ENCODE measurements around the gene GJA4. TPM values are rescaled to one million over a fixed set of nuclear protein-coding genes. Genes with fewer than 3 reads are reported as not detected.

The GJA4 gene
- total RNA-seq, 1 experiment from 2014 or later, result 1.4 TPM

GRCh38 chr1:34763142-34763781 lies 29.5 kb upstream of the GJA4 start:
- Histone ChIP-seq H4K20me1 (ENCODE audit: control insufficient read depth, insufficient read depth, insufficient read length) (no peaks in the 10 kb centered on the region), H2BK12ac (ENCODE audit: insufficient read length, low read depth, low read length) (no peak overlapping the region), H2BK5ac (ENCODE audit: insufficient read length, low read length) (no peak overlapping the region), H4K5ac (ENCODE audit: insufficient read length, low read depth, low read length) (no peak overlapping the region), H3K23ac (ENCODE audit: insufficient read length, low read depth, low read length) (no peak overlapping the region), H3T11ph (ENCODE audit: low read length) (no peak overlapping the region), H3K27me3 (ENCODE audit: insufficient read depth, low read length) (no peaks in the 10 kb centered on the region), H3K79me1 (ENCODE audit: insufficient read depth, low read depth, low read length, poor library complexity, severe bottlenecking) (no peaks in the 10 kb centered on the region), H3K4me1 (ENCODE audit: insufficient read depth, low read length) (peaks cover 6% of the 10 kb centered on the region; the same call in 1 of the 2 replicates), H3K56ac (ENCODE audit: insufficient read length, low read depth, low read length) (no peak overlapping the region), H2BK120ac (ENCODE audit: low read depth, low read length, poor library complexity, severe bottlenecking) (no peak overlapping the region), H3K27ac (ENCODE audit: insufficient read length, low read depth, low read length) (no peak overlapping the region), H2AK5ac (ENCODE audit: insufficient read length, low read length) (no peak overlapping the region), H3K14ac (ENCODE audit: insufficient read depth, low read length) (no peak overlapping the region), H3K4ac (ENCODE audit: low read depth, low read length) (no peak overlapping the region), H4K8ac (replicated peaks; ENCODE audit: insufficient read length, low read depth, low read length) (no peak overlapping the region), H2BK20ac (ENCODE audit: low read depth, low read length, poor library complexity, severe bottlenecking) (no peak overlapping the region), H3K9me3 (ENCODE audit: control insufficient read depth, low read depth, low read length) (no peaks in the 10 kb centered on the region), H4K91ac (ENCODE audit: insufficient read length, low read depth, low read length) (no peak overlapping the region), H2BK15ac (ENCODE audit: low read depth, low read length) (no peak overlapping the region), H3K9ac (ENCODE audit: extremely low read depth, insufficient read length, low read length) (no peak overlapping the region), H2AFZ (ENCODE audit: low read length) (no peak overlapping the region), H3K4me2 (ENCODE audit: insufficient read depth, insufficient read length, low read length) (no peak overlapping the region), H3K18ac (ENCODE audit: insufficient read length, low read depth, low read length) (no peak overlapping the region), H3K23me2 (ENCODE audit: insufficient read length, low read depth, low read length, poor library complexity, severe bottlenecking) (no peaks in the 10 kb centered on the region), H3K79me2 (ENCODE audit: insufficient read depth, low read length) (no peaks in the 10 kb centered on the region)
- TF ChIP-seq, protein P1, sequence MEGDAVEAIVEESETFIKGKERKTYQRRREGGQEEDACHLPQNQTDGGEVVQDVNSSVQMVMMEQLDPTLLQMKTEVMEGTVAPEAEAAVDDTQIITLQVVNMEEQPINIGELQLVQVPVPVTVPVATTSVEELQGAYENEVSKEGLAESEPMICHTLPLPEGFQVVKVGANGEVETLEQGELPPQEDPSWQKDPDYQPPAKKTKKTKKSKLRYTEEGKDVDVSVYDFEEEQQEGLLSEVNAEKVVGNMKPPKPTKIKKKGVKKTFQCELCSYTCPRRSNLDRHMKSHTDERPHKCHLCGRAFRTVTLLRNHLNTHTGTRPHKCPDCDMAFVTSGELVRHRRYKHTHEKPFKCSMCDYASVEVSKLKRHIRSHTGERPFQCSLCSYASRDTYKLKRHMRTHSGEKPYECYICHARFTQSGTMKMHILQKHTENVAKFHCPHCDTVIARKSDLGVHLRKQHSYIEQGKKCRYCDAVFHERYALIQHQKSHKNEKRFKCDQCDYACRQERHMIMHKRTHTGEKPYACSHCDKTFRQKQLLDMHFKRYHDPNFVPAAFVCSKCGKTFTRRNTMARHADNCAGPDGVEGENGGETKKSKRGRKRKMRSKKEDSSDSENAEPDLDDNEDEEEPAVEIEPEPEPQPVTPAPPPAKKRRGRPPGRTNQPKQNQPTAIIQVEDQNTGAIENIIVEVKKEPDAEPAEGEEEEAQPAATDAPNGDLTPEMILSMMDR (conservative IDR thresholded peaks at IDR 0.05), result no peak
- Mint-ChIP-seq H3K27me3 (ENCODE audit: low read depth) (no peaks in the 10 kb centered on the region; the same call in none of the 2 replicates), H3K27ac (peak overlapping the region in 1 of 3 experiments; percentile 26; a peak in 3 of 7 replicates), H3K4me3 (peak overlapping the region; percentile 29 to 43; a peak in 4 of 5 replicates), H3K36me3 (ENCODE audit: insufficient read depth in 1 of 3, low read depth in 3 of 3) (no peaks in the 10 kb centered on the region; a peak in 1 of 7 replicates), H3K4me1 (peaks cover 22 to 24% of the 10 kb centered on the region in 2 experiments), H3K9me3 (no peaks in the 10 kb centered on the region; a peak in 1 of 5 replicates)
- peak; percentile 79 for DNase-seq
- no CpG with 5 or more reads among the region's 8 CpGs for WGBS (ENCODE audit: extremely low coverage, insufficient read length, low lambda C conversion rate)
